Activated T-helper 1 cell treated with anti-CD3 and anti-CD28 coated beads, Interleukin-12 subunit alpha, Interleukin-12 subunit beta, Interleukin-2, Interleukin-4 antibody, amounts not matched to agents 30 ng/mL and 10 ng/mL and 1 ng/mL, durations not matched to agents 14 hours and 24 hours and 36 hours (primary cell): ENCODE data around the gene TMEFF2. TPM values are rescaled to one million over a fixed set of nuclear protein-coding genes. Genes with fewer than 3 reads are reported as not detected.

Experiments
- DNase-seq: peaks from one replicate; pipeline ENCODE4 v3.0.0; 2021; ENCODE audit warnings: low spot score
- H3K27ac Mint-ChIP-seq: one replicate; pipeline ENCODE4 v1.8.0; 2021; ENCODE audit warnings: mild to moderate bottlenecking, mixed read lengths
- H3K27me3 Mint-ChIP-seq: one replicate; pipeline ENCODE4 v1.8.0; 2022; ENCODE audit warnings: mild to moderate bottlenecking, moderate library complexity, mixed read lengths; ENCODE audit not compliant: insufficient read depth
- H3K36me3 Mint-ChIP-seq: one replicate; pipeline ENCODE4 v1.8.0; 2021; ENCODE audit warnings: low read depth, mixed read lengths
- H3K4me1 Mint-ChIP-seq: one replicate; pipeline ENCODE4 v1.8.0; 2021; ENCODE audit warnings: low read depth, mixed read lengths
- H3K4me3 Mint-ChIP-seq: one replicate; pipeline ENCODE4 v1.8.0; 2021; ENCODE audit warnings: mild to moderate bottlenecking, moderate library complexity, mixed read lengths
- H3K9me3 Mint-ChIP-seq: one replicate; pipeline ENCODE4 v1.8.0; 2021; ENCODE audit warnings: mixed read lengths
- intact Hi-C: fragments of 100-400 bp; cut with micrococcal nuclease; formaldehyde crosslinking; loops from one replicate; pipeline ENCODE4 v1.15.1; 2024
- total RNA-seq: library from RNA; stranded (reverse); gene quantifications from 2 replicates; pipeline ENCODE4 v1.2.3, GENCODE V29; 2022

The TMEFF2 gene
- total RNA-seq, 1 donor from 2014 or later: not detected

DNA sequence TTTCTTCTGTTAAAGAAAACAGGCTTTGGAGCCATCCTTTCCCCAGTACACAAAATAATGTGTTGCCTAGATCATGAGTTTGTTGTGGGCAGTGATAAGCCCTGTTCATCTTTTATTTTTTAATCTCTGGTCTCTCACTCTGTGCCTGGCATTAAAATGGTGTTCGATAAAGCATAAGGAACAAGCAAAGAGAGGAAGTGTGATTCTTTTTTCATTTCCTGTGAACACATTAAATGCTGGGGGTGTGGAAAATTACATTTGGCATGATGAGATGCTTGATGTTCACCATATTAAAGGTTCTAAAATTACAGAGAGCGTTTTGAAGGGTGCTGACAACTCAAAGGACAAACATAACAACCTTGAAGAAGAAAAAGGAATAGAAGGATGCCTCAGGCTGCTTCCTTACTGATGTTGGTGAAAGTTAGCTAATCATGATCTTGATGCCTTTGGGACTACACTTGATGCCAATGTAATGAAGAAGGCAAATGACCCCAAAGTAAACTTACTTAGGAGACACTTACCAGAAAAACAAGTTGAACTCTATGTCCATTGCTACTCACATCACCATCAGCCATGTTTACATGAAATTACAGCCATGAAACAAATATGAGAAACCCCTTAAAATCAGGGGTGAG lies 33.0 kb downstream of the TMEFF2 start:
- H3K27me3 Mint-ChIP-seq: peaks cover 7% of the 10 kb centered on the region
- intact Hi-C loops: loop anchor here (1.0 to 2.0 kb wide), 7 partner anchors 33 to 996 kb away; partner anchors contain the start of gene TMEFF2
- H3K9me3 Mint-ChIP-seq: no peaks in the 10 kb centered on the region
- no peak overlapping the region for H3K4me3 Mint-ChIP-seq
- peaks cover 8% of the 10 kb centered on the region for H3K4me1 Mint-ChIP-seq
- H3K27ac Mint-ChIP-seq: no peak overlapping the region
- no peak for DNase-seq
- H3K36me3 Mint-ChIP-seq: no peaks in the 10 kb centered on the region

DNA sequence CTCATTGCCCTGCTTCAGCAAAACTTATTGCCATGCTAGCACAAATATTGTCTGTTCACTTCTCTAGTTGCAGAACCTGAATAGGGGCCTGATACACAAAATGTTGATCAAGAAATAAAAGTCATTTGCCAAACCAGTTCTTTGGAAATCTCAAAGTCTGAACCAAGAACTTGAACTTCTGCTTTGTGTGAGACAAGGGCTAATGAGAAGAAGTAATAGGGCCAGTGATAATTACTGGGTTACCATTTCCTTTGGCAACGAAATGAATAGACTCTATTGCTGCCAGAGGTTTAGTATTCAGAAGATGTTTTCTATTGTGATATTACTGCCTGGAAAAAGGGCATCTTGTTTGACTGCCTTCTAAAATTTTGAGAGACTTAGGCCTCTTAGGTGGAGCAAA lies 35.0 kb downstream of the TMEFF2 start:
- H3K9me3 Mint-ChIP-seq: no peaks in the 10 kb centered on the region
- H3K27ac Mint-ChIP-seq: no peak overlapping the region
- peaks cover 8% of the 10 kb centered on the region for H3K4me1 Mint-ChIP-seq
- intact Hi-C loops: loop anchor here (2.0 kb wide), 1 partner anchor 401 kb away; no protein-coding TSS in a partner anchor
- H3K27me3 Mint-ChIP-seq: peaks cover 7% of the 10 kb centered on the region
- H3K4me3 Mint-ChIP-seq: no peak overlapping the region
- no peaks in the 10 kb centered on the region for H3K36me3 Mint-ChIP-seq
- no peak for DNase-seq

DNA sequence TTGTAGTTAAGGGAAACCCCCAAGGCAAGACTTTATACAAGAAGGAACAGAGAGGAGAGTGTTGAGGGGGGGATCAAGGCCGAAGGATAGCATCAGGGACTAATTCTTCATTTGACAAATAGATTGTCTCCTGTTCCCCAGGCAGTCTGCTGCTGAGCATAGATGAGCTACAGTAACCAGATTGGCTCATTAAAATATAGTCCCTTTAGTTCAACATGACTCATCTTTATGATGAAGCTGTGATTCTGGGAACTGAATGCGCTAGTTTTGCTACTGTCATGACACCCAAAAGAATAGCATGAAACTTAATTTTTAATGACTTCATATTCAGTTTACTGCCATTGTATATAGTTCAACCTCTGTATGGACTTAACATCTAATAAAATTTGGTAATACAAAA lies 35.5 kb downstream of the TMEFF2 start:
- H3K36me3 Mint-ChIP-seq: no peaks in the 10 kb centered on the region
- H3K27ac Mint-ChIP-seq: no peak overlapping the region
- intact Hi-C loops: no loop called here
- peaks cover 8% of the 10 kb centered on the region for H3K4me1 Mint-ChIP-seq
- no peak for DNase-seq
- H3K9me3 Mint-ChIP-seq: no peaks in the 10 kb centered on the region
- peaks cover 7% of the 10 kb centered on the region for H3K27me3 Mint-ChIP-seq
- no peak overlapping the region for H3K4me3 Mint-ChIP-seq

DNA sequence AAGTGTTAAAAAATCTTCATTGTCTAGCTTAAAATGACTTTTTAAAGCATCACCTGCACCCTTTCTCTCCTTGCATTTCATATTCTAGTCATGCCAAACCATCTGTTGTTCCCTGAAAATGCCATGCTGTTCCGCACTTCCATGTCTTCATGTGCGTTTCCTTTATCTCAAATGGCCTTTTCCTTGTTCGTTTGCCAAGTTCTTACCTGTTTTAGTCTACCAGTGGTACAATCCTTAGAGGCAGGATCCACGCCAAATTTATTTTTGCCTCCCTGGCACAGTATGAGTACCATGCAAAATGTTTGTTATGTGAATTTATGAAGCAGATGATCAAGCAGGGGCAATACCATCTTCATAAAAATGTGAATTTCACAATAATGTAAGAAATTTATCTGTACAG lies 37.0 kb downstream of the TMEFF2 start:
- H3K9me3 Mint-ChIP-seq: no peaks in the 10 kb centered on the region
- intact Hi-C loops: no loop called here
- DNase-seq: no peak
- H3K27ac Mint-ChIP-seq: no peak overlapping the region
- H3K4me1 Mint-ChIP-seq: peaks cover 8% of the 10 kb centered on the region
- no peak overlapping the region for H3K4me3 Mint-ChIP-seq
- no peaks in the 10 kb centered on the region for H3K36me3 Mint-ChIP-seq
- peaks cover 4% of the 10 kb centered on the region for H3K27me3 Mint-ChIP-seq

DNA sequence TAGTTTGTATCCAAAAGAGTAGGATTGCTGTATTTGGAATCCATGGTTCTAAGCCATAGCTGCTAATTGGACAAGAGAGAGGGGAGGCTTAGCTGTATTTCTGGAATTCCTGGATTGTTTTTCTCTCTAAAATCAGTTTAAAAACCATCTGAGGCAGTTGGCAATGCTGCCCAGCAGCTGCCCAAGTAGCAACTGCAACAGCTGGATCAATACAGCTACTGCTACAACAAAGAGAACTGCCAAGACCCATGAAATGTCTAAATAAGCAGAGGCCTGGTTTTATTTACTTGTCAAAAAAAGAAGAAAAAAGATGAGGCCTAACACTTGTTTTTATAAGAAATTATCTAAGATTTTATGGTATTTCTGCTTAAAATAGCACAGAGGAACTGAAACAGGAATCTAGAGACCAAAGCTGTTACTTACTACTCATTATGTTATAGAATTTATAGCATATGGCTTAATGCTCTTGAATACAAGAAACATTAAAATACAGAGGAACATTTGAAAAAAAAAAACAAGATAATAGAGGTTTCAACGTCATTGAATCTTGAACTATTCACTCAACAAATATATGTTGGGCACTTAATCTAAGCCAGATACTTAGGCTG lies 39.1 kb downstream of the TMEFF2 start:
- DNase-seq: no peak
- intact Hi-C loops: no loop called here
- Mint-ChIP-seq H3K27ac (no peak overlapping the region), H3K4me3 (no peak overlapping the region), H3K36me3 (no peaks in the 10 kb centered on the region), H3K27me3 (peaks cover 10% of the 10 kb centered on the region), H3K4me1 (no peaks in the 10 kb centered on the region), H3K9me3 (no peaks in the 10 kb centered on the region)

DNA sequence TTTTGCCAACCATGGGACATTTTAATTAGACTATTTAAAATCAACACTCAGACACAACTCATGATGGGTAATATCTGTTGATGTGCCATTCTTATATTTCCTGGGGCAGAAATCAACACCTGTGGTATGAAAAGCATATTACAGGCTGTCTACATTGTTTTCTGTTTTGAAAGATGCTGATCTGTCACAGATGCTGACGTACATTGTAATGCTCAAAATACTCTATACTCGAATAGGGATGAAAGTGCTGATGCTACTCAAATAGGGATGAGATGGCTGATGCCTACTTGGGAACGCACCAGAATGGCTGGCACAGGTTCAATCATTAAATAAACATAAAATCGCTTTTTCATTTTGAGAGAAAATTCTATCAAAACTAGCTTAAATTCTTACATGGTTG lies 41.2 kb downstream of the TMEFF2 start:
- H3K27me3 Mint-ChIP-seq: peaks cover 12% of the 10 kb centered on the region
- intact Hi-C loops: no loop called here
- no peak for DNase-seq
- no peak overlapping the region for H3K4me3 Mint-ChIP-seq
- no peaks in the 10 kb centered on the region for H3K4me1 Mint-ChIP-seq
- no peak overlapping the region for H3K27ac Mint-ChIP-seq
- H3K36me3 Mint-ChIP-seq: no peaks in the 10 kb centered on the region
- H3K9me3 Mint-ChIP-seq: no peaks in the 10 kb centered on the region

DNA sequence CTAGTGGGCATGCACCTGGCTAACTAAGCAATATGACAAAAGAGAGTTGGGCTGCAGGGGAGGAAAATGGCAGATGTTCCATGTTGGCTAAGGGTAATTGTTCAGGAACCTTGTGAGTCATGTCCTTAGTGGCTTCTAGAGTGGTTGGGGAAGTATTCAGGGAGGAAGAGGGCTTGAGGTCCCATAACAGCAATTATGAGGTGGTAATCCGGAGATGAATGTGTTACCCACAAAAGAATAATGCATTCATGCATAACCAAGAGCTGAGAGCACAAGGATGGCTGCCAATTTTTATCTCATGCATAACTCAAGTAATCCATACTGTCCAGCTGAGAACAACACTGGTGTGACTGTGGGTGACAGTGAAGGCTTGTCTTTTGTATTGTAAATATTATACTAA lies 42.9 kb downstream of the TMEFF2 start:
- DNase-seq: no peak
- no peak overlapping the region for H3K27ac Mint-ChIP-seq
- no peaks in the 10 kb centered on the region for H3K9me3 Mint-ChIP-seq
- H3K4me3 Mint-ChIP-seq: no peak overlapping the region
- H3K4me1 Mint-ChIP-seq: no peaks in the 10 kb centered on the region
- no peaks in the 10 kb centered on the region for H3K36me3 Mint-ChIP-seq
- H3K27me3 Mint-ChIP-seq: peaks cover 14% of the 10 kb centered on the region
- intact Hi-C loops: no loop called here

DNA sequence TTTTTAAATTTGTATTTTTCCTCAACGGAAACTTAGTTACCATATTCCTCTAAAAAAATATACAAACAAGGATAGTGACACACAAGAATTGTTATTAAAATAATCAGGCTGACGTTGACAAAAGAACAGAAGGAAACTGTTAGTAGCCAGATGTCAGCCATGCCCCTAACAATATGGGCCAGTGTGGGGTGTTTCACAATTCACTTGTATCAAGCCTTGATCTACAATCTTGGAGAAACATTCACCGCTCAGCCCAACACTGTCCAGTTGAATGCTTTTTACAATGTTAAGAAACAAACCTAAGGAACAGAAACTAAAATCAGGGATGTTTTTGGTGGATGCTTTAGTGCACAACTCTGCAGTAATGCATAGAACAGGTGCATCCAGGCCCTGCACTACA lies 44.6 kb downstream of the TMEFF2 start:
- Mint-ChIP-seq H3K27ac (no peak overlapping the region), H3K27me3 (peaks cover 21% of the 10 kb centered on the region), H3K9me3 (no peaks in the 10 kb centered on the region), H3K36me3 (no peaks in the 10 kb centered on the region), H3K4me1 (no peaks in the 10 kb centered on the region), H3K4me3 (no peak overlapping the region)
- DNase-seq: no peak
- intact Hi-C loops: no loop called here

DNA sequence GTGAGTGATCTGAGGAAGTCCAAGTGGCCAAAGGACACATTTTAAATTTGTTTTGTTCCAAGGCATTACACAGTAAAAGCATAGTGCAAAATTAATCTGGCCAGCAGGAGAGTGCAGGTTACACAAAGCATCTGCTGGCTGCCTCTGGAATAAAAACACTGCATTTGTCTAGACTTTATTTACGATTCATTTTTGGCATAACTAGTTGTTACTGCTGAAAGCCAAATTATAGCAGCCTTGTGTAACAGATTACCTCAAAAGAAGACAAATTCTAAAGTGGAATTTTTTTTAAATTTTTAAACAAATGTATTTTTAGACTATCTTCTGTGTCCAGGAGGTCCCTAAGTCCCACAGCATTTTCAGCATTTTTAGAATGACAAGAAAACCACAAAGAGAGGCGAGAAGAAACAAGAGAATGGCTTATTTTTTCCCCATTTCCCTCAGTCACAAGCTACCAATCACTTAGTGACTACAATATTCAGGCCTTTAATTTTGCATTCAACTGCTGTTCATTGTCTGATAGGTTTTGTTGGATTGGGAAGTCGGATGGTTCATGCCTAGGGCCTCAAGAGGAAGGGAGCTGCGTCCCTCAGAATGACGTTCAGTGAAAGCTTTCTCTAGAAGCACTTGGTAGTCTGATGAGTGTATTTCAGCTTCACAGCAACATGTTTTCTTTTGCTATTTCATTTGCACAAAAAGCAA lies 46.0 kb downstream of the TMEFF2 start:
- peaks cover 25% of the 10 kb centered on the region for H3K27me3 Mint-ChIP-seq
- intact Hi-C loops: no loop called here

DNA sequence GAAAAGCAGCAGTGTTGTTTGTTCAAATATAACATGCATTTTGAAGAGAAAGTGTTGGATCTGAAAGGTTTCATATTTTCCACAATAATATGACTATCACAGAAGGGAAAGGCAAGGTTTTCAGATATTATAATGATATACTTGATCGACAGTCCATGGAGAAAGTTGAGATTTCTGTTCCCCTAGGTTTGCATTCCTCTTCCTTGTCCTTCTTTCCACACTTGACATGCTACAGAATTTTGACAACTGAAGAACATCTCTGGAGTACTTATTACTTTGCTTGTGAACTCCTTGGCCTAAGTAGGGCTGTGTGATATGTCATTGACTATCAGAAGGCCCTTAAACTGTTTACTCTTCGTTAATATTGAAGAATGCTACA lies 46.5 kb downstream of the TMEFF2 start:
- Mint-ChIP-seq H3K9me3 (no peaks in the 10 kb centered on the region), H3K27me3 (peaks cover 25% of the 10 kb centered on the region), H3K4me1 (no peaks in the 10 kb centered on the region), H3K36me3 (no peaks in the 10 kb centered on the region), H3K4me3 (no peak overlapping the region), H3K27ac (no peak overlapping the region)
- no peak for DNase-seq
- intact Hi-C loops: no loop called here

More for the DNA sequence above, 46.0 kb downstream of the TMEFF2 start:
- Mint-ChIP-seq H3K4me1 (no peaks in the 10 kb centered on the region), H3K4me3 (no peak overlapping the region), H3K36me3 (no peaks in the 10 kb centered on the region), H3K27ac (no peak overlapping the region), H3K9me3 (no peaks in the 10 kb centered on the region)
- no peak for DNase-seq

DNA sequence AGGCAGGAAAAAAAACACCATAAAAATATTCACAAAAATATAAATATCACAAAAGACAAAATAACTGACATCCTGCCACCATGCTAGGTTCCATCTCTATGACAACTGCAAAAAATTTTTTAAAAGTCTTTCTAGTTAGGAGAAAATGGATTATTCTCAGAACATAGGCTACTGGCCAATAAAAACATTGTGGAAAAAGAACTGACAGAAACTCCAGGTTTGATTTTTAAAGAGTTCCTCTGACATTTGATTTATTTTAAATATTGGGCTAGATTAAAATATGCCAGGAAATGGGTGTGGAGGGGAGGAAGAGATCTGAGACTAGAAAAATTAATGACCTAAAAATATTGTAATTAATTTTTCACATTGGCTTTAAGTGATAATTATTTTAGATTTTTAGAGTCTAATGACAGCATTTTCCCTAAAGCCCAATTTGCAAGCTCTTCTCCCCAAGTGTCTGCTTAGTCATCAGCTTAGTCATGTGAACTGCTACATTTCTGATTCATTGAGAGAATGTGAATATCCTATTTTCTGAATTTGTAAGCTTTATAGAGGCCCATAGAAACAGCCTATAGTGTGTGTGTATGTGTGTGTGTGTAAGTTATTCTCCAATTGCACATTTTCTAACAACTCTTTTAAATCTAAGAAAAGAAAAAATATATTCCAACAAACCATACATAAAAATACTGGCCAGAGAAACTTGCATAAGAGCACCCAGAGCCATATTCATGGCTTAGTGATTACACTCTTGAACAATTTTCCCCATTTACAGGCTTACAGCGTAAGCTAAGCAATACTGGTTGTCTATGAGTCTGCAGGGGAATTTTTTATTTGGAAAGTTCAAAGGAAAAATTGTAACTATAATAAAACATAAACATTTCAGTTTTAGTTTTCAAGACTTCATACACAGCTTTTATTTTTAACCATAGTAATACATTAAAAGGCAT lies 48.4 kb downstream of the TMEFF2 start:
- peaks cover 27% of the 10 kb centered on the region for H3K27me3 Mint-ChIP-seq
- intact Hi-C loops: no loop called here
- no peaks in the 10 kb centered on the region for H3K9me3 Mint-ChIP-seq
- H3K4me1 Mint-ChIP-seq: no peaks in the 10 kb centered on the region
- no peak overlapping the region for H3K4me3 Mint-ChIP-seq
- H3K27ac Mint-ChIP-seq: no peak overlapping the region
- no peak for DNase-seq
- no peaks in the 10 kb centered on the region for H3K36me3 Mint-ChIP-seq

DNA sequence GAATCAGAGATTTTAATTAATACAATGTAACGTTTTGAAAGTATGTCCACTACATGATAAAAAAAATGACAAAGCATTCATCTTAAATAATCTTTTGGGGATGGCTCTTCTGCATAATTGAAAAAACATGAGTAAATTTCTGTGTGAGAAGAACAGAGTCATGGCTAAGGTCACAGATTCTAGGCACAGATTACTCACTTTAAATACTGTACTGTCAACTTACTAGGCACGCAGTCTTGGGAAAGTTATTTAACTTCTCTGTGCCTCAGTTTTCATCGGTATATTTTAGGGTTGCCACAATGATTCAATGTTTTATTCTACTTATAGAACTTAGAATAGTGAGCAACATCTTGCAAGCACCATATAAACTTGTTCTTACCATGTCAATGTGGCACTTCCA lies 49.2 kb downstream of the TMEFF2 start:
- DNase-seq: no peak
- Mint-ChIP-seq H3K36me3 (no peaks in the 10 kb centered on the region), H3K27ac (no peak overlapping the region), H3K4me1 (no peaks in the 10 kb centered on the region), H3K4me3 (no peak overlapping the region), H3K27me3 (peaks cover 21% of the 10 kb centered on the region), H3K9me3 (no peaks in the 10 kb centered on the region)
- intact Hi-C loops: no loop called here
